Measurements from ENCODE around the gene SPINT1.

Gene SPINT1

DNA sequence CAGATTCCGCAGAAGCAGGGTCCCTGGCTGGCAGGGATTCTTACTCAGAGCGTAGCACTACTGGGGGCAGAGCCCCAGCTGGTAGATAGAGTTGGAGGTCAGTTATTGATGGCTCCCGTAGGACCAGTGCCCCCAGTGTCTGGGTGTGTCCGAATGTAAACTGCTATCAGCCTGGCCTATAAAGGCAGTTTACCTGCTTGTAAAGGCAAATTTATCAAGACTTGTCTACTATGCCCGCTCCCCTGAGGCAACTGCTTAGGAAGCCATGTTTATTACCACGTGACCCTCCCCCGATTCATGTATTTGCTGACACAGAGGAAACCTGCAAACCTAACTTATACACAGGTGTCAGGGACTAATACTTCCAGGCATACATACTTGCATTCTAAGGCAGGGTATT is 14.7 kb upstream of the SPINT1 start:
- no peak for DNase-seq

- no peak for DNase-seq
Measured at GRCh38 chr15:40830884-40831283, 13.0 kb upstream of the SPINT1 start.

- no peak for DNase-seq
Measured at GRCh38 chr15:40831861-40832260, 12.0 kb upstream of the SPINT1 start.

DNA sequence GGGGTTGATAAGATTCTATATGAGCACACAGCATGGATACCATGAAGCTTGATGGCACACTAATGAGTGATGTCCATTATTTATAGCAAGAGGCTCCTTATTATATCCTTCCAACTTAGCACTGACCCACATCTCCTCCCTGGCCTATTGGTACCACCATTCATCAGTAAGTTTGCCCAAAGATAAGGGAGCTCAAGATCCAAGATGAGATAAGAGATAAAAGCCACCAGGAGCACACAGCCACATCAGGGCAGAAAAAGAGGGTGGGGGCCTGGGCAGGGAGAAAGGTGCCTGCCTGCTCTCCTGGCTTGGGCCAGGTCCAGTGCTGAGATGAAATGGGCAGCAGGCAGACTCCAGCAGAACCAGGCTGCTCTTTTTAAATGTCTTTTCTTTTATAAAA is 10.9 kb upstream of the SPINT1 start:
- DNase-seq = no peak

GRCh38 chr15:40836020-40836419 is 7.8 kb upstream of the SPINT1 start:
- no peak for DNase-seq

DNA sequence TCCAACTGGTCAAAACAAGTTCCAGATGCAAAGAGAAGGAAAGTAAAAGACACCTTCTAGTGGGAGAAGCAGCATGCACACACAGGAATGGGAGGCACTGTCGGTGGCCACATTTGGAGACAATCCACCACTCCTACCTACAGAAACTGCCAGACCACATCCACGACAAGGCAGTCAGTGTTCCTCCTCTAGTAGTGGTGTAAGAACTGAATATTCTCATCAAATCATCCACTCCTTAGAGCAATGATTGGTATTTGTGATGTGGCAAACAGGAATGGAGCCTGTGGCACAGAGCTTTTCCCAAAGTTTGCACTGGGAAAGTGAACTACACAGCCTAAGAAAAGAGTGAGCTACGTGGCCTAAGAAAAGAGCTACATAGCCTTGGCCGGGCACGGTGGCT is 5.1 kb upstream of the SPINT1 start:
- DNase-seq = no peak

- DNase-seq = no peak
Measured at GRCh38 chr15:40841741-40842140, 2.1 kb upstream of the SPINT1 start.

GRCh38 chr15:40843261-40843884 is 475 bp upstream of the SPINT1 start:
- DNase-seq = no peak

DNA sequence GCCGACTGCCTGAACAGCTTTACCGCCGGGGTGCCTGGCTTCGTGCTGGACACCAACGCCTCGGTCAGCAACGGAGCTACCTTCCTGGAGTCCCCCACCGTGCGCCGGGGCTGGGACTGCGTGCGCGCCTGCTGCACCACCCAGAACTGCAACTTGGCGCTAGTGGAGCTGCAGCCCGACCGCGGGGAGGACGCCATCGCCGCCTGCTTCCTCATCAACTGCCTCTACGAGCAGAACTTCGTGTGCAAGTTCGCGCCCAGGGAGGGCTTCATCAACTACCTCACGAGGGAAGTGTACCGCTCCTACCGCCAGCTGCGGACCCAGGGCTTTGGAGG is 815 bp downstream of the SPINT1 start:
- peak; percentile 42 for DNase-seq

- DNase-seq = no peak
Measured at GRCh38 chr15:40845036-40845435, 1.2 kb downstream of the SPINT1 start.

- no peak for DNase-seq
Measured at GRCh38 chr15:40845511-40846284, 1.9 kb downstream of the SPINT1 start.

- no peak for DNase-seq
Measured at GRCh38 chr15:40846841-40847222, 3.0 kb downstream of the SPINT1 start.

DNA sequence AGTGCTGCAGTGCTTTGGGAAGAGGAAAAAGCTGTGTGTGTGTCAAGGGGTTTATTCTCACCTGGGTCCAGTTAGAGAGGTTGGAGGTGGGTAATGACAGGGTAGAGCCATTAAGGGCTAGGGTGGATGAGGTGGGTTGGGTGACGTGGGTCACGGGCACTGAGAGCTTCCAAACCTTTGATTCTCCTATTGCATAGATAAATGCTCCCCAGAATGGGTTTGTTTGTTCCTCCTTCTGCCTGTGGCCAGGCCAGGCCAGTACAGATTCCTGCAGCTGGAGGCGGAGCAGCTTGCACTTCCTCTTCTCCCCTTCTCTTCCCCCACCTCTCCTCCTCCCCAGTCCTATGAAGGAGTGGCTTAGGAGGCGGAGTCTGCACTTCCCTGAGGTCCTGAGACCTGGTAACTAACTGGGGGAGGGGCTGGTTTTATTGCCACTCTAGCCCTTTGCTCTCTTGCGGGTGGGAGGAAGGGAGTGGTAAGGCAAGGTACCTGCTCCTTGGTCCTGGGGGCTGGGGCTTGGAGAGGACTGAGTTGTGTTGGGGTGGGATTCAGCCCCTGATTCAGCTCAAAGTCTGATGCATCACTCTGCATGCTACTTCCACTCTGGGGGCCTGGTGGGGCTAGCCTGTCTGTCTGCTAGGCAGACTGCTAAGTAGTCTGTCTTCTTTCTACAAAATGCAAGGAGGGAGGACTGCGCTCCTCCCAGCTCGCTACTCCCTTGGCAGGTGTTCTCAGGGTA is 3.5 kb downstream of the SPINT1 start:
- DNase-seq = no peak

- no peak for DNase-seq
Measured at GRCh38 chr15:40850576-40851112, 6.8 kb downstream of the SPINT1 start.

GRCh38 chr15:40852529-40852928 is 8.7 kb downstream of the SPINT1 start:
- DNase-seq = no peak

- no peak for DNase-seq
Measured at GRCh38 chr15:40853241-40853890, 9.5 kb downstream of the SPINT1 start.

GRCh38 chr15:40854161-40854560 is 10.3 kb downstream of the SPINT1 start:
- DNase-seq = no peak

GRCh38 chr15:40855706-40856234 is 11.9 kb downstream of the SPINT1 start:
- DNase-seq = no peak

DNA sequence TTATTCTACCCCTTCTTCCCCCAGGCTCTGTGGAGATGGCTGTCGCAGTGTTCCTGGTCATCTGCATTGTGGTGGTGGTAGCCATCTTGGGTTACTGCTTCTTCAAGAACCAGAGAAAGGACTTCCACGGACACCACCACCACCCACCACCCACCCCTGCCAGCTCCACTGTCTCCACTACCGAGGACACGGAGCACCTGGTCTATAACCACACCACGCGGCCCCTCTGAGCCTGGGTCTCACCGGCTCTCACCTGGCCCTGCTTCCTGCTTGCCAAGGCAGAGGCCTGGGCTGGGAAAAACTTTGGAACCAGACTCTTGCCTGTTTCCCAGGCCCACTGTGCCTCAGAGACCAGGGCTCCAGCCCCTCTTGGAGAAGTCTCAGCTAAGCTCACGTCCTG is 12.9 kb downstream of the SPINT1 start:
- DNase-seq = no peak

DNA sequence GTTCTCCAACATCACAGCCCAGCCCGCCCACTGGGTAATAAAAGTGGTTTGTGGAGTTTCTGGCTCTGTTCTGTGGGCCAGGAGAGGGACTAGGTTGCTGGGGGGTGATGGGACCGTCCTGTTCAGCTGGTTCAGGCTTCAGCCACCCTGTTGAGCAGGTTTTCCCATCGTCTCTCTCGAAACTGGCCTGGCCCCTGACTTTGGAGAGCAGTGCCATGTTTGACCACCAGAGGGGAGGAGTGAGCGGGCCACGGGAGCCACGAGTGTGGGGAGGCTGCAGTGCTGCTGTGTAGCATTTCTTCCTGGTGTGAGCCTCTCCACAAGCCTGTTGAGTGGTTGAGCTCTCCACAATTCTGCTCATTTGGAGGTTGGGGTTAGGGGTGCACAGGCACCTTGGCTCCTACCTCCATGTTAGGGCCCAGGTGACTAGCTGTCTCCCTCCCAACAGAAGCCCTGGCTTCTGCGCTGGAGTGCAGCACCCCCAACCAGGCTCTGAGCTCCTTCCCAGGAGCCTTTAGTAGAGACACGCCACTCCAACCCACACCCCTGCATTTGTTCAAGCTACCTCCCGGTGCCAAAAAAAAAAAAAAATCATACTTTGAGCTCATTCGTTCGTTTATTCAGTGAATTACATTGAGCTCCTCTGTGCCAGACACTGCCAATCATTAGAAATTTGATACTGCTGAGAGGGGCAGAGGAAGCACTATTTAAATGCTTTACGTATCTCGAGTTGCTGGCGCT is 13.9 kb downstream of the SPINT1 start:
- DNase-seq = peak; percentile 82

DNA sequence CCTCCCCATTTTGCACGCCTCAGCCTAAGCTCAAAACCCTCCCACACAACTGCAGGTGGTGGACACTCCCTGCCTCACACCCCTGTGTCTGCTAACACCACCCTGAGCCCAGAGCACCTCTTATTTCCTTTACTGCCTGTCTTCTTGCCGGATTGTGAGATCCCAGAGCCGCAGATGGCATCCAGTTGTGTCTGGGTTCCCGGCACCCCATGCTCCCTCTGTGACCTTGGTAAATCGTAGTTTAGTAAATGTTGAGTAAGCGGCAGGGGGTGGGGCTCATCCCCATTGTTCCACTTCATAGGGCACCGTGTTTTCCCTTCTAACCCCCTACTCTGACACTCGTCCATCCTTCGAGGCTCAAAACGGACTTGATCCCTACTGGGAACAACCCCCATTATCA is 14.9 kb downstream of the SPINT1 start:
- DNase-seq = no peak

DNA sequence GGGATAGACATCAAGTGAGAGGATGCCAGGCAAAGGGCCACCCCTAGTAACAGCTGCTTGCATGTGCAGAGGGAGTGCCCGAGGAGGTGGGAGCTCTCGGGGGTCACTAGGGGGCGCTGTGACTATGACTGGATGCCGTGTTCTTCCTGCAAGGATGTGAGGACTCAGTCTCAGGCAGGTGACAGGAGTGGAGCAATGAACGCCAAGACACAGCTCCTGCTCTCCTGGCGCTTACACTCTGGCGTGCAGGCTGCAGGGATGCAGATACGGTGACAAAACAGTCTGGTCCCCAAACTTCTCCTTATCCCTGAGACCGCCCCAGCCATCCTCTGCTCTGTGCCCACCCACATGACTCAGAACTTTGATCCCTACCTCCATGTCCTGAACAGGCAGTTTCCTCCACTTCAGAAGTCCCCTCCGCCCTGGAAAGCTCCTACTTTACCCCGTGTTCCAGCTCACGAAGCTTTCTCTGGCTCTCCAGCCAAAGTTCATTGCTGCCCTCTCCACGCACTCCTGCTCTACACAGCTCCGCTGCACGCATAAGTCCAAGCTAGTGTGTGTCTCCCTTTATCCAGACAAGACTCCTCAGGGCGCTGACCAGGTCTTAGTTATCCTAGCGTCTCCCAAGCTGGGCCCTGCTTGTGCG is 15.5 kb downstream of the SPINT1 start:
- DNase-seq = peak; percentile 87
